ENCODE data around the gene AMN1. TPM values are rescaled to one million over a fixed set of nuclear protein-coding genes. Genes with fewer than 3 reads are reported as not detected.
"Not testable (repeated sequence)": the region's sequence is repeated elsewhere in the genome, so short reads cannot be mapped to it uniquely, and the experiment has no call there.

Gene AMN1
- total and polyA plus RNA-seq, 2 experiments from 2014 or later: 12.6 to 17.7 TPM

DNA sequence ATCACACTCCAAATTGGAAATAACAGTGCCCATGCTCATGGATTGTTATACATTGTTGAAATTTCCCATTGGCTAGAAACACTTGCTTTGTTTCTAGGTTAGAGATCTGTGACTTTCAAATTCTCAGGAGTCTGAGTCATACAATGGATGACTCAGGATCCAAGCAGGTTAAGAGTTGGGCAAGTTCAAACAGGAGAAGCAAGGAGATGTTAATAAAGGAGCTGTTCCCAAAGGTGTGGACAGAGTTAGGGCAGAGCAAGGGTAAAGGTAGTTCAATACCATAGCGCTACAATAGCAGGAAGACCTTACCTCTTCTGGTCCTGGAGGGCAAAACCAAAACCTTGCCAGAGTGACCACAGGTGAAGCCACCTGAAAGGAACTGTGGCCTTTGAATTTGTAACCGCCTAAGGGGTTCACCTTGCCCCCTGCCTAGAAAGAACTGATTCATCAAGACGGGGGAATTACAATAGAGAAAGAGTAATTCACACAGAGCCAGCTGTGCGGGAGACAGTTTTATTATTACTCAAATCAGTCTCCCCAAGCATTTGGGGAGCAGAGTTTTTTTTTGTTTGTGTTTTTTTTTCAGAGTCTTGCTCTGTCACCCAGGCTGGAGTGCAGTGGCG is 4.2 kb upstream of the AMN1 start:
- peak overlapping the region; percentile 92 for H3K27ac Mint-ChIP-seq
- no peaks in the 10 kb centered on the region for H3K9me2 ChIP-seq (ENCODE audit: insufficient read depth)
- peak overlapping the region; percentile 12 for H3K27ac ChIP-seq (ENCODE audit: low read depth)
- peak; percentile 49 for ATAC-seq
- H3K4me1 Mint-ChIP-seq: peaks cover 31% of the 10 kb centered on the region
- peak overlapping the region; percentile 0; the same call in 1 of the 3 replicates for H3K4me3 Mint-ChIP-seq
- no peaks in the 10 kb centered on the region for H3F3A ChIP-seq (replicated peaks; ENCODE audit: low read depth)
- H4K20me1 ChIP-seq (replicated peaks; ENCODE audit: insufficient read depth): no peaks in the 10 kb centered on the region
- H3K79me2 ChIP-seq (replicated peaks; ENCODE audit: insufficient read depth): no peaks in the 10 kb centered on the region
- H3K27me3 ChIP-seq (ENCODE audit: insufficient read depth): peaks cover 7% of the 10 kb centered on the region; the same call in 1 of the 2 replicates
- H3K4me2 ChIP-seq: peak overlapping the region; percentile 50; the same call in 1 of the 2 replicates
- H3K27me3 Mint-ChIP-seq (ENCODE audit: insufficient read depth, low read depth, poor library complexity): peaks cover 17% of the 10 kb centered on the region
- no peak overlapping the region for H2AFZ ChIP-seq
- H3K36me3 Mint-ChIP-seq (ENCODE audit: low read depth): peaks cover 16% of the 10 kb centered on the region; the same call in 2 of the 3 replicates
- no peaks in the 10 kb centered on the region for H3K36me3 ChIP-seq (ENCODE audit: insufficient read depth)
- no peak overlapping the region for H3K4me3 ChIP-seq
- TF ChIP-seq ZNF462 (CRISPR knock-in tag; IDR thresholded peaks at IDR 0.05): peak; percentile 95
- peak; percentile 35; the same call in 1 of the 2 replicates for TF ChIP-seq CREB1 (CRISPR knock-in tag; IDR thresholded peaks at IDR 0.05; ENCODE audit: low read depth)
- TF ChIP-seq STAT1 (IDR thresholded peaks at IDR 0.05; ENCODE audit: unreplicated experiment): no peak
- 0 out of 2 replicates have a peak, but pooled peaks have one; percentile 8 for TF ChIP-seq NANOG (IDR thresholded peaks at IDR 0.05; ENCODE audit: borderline replicate concordance)
- TF ChIP-seq, protein P1, sequence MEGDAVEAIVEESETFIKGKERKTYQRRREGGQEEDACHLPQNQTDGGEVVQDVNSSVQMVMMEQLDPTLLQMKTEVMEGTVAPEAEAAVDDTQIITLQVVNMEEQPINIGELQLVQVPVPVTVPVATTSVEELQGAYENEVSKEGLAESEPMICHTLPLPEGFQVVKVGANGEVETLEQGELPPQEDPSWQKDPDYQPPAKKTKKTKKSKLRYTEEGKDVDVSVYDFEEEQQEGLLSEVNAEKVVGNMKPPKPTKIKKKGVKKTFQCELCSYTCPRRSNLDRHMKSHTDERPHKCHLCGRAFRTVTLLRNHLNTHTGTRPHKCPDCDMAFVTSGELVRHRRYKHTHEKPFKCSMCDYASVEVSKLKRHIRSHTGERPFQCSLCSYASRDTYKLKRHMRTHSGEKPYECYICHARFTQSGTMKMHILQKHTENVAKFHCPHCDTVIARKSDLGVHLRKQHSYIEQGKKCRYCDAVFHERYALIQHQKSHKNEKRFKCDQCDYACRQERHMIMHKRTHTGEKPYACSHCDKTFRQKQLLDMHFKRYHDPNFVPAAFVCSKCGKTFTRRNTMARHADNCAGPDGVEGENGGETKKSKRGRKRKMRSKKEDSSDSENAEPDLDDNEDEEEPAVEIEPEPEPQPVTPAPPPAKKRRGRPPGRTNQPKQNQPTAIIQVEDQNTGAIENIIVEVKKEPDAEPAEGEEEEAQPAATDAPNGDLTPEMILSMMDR (conservative IDR thresholded peaks at IDR 0.05; ENCODE audit: low read depth in 2 of 2): no peak
- TF ChIP-seq, protein P2, sequence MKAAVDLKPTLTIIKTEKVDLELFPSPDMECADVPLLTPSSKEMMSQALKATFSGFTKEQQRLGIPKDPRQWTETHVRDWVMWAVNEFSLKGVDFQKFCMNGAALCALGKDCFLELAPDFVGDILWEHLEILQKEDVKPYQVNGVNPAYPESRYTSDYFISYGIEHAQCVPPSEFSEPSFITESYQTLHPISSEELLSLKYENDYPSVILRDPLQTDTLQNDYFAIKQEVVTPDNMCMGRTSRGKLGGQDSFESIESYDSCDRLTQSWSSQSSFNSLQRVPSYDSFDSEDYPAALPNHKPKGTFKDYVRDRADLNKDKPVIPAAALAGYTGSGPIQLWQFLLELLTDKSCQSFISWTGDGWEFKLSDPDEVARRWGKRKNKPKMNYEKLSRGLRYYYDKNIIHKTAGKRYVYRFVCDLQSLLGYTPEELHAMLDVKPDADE (IDR thresholded peaks at IDR 0.05): no peak
- peaks cover 24% of the 10 kb centered on the region for H3K9me3 Mint-ChIP-seq
- peaks cover 23% of the 10 kb centered on the region for H3K4me1 ChIP-seq (ENCODE audit: insufficient read depth)
- peak; percentile 88 for DNase-seq (ENCODE audit: low spot score)

- H3K4me3 ChIP-seq; H3K4me3 Mint-ChIP-seq; H3K9me2 ChIP-seq (ENCODE audit: insufficient read depth); H3K27ac Mint-ChIP-seq; H3K27ac ChIP-seq (ENCODE audit: low read depth); ATAC-seq; H4K20me1 ChIP-seq (replicated peaks; ENCODE audit: insufficient read depth); H3K4me2 ChIP-seq; H3F3A ChIP-seq (replicated peaks; ENCODE audit: low read depth); H3K36me3 ChIP-seq (ENCODE audit: insufficient read depth); H3K27me3 ChIP-seq (ENCODE audit: insufficient read depth); H2AFZ ChIP-seq; DNase-seq (ENCODE audit: low spot score); H3K79me2 ChIP-seq (replicated peaks; ENCODE audit: insufficient read depth): not testable (repeated sequence)
- Mint-ChIP-seq H3K9me3 (peaks cover 24% of the 10 kb centered on the region), H3K36me3 (ENCODE audit: low read depth) (peaks cover 16% of the 10 kb centered on the region; the same call in 2 of the 3 replicates), H3K27me3 (ENCODE audit: insufficient read depth, low read depth, poor library complexity) (peaks cover 19% of the 10 kb centered on the region), H3K4me1 (peaks cover 31% of the 10 kb centered on the region)
- peaks cover 27% of the 10 kb centered on the region for H3K4me1 ChIP-seq (ENCODE audit: insufficient read depth)
Measured at GRCh38 chr12:31731203-31731602, 2.4 kb upstream of the AMN1 start.
